ENCODE results near the gene TMEM151B.

DNA sequence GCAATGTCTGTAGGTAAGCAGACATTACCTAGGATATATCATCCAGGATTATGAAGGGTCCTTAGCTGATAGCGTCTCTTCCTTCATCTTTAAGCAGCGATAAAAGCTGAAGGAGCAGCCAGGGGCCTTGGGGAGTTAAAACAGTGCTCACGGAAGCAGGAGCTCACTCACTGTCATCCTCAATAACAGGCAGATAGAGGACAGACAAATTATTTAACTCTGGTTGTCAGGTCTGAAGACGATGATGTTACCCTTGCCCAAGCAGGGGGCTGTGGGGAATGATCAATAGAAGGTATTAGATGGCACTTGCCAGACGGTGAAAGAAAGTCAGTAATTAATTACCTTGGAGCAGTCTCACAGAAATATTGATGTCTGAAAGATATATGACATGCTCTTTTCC, 59.6 kb downstream of the TMEM151B start:
- TF ChIP-seq, protein P1, sequence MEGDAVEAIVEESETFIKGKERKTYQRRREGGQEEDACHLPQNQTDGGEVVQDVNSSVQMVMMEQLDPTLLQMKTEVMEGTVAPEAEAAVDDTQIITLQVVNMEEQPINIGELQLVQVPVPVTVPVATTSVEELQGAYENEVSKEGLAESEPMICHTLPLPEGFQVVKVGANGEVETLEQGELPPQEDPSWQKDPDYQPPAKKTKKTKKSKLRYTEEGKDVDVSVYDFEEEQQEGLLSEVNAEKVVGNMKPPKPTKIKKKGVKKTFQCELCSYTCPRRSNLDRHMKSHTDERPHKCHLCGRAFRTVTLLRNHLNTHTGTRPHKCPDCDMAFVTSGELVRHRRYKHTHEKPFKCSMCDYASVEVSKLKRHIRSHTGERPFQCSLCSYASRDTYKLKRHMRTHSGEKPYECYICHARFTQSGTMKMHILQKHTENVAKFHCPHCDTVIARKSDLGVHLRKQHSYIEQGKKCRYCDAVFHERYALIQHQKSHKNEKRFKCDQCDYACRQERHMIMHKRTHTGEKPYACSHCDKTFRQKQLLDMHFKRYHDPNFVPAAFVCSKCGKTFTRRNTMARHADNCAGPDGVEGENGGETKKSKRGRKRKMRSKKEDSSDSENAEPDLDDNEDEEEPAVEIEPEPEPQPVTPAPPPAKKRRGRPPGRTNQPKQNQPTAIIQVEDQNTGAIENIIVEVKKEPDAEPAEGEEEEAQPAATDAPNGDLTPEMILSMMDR (IDR thresholded peaks at IDR 0.05) = no peak
- no peak for TF ChIP-seq POLR2A (IDR thresholded peaks at IDR 0.05)
